Activated naive CD4-positive, alpha-beta T cell treated with Interleukin-2 at 50 U/mL for 16 hours (primary cell): ENCODE results near the gene DUSP12.

Experiments used
- DNase-seq: peaks from one replicate; pipeline ENCODE4 v3.0.0-alpha.2; 2020

DUSP12 gene

GRCh38 chr1:161771973-161772372, 22.4 kb downstream of the DUSP12 start:
- no peak for DNase-seq

DNA sequence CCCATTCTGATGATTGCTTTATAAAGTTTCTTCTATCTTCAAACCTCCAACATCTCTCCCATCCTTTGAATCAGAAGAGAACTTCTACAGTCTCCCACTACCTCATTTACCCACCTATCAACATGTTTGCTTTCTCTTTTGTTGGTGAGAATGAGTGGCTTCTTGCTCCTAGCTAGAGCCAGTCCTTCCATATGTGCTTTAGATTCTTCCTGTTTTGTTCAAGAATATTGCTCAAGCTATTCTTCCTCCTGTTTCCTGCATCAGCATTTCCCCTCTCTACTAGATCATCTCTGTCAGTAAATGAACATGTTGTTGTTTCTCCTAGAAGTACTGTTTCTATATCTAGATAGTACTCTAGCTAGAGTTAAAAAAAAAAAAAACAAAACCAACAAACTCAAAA, 22.8 kb downstream of the DUSP12 start:
- DNase-seq: no peak

DNA sequence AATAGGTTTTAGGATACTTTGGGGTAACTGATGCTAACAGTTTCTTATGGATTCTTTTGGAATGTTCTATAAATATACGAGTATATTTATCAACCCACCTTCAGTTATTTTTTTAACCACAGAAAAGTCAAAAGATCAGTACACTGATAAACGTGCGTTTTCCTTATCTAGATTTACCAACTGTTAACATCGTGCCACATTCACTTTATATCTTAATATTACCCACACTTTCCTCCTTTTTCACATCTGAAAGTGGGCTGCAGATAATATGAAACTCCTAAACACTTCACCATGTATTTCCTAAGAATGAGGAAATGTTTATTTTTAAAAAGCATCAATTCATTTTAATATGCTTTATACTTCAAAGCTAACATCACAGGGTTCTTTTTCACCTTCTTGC, 24.2 kb downstream of the DUSP12 start:
- no peak for DNase-seq

GRCh38 chr1:161777261-161777660, 27.7 kb downstream of the DUSP12 start:
- no peak for DNase-seq

DNA sequence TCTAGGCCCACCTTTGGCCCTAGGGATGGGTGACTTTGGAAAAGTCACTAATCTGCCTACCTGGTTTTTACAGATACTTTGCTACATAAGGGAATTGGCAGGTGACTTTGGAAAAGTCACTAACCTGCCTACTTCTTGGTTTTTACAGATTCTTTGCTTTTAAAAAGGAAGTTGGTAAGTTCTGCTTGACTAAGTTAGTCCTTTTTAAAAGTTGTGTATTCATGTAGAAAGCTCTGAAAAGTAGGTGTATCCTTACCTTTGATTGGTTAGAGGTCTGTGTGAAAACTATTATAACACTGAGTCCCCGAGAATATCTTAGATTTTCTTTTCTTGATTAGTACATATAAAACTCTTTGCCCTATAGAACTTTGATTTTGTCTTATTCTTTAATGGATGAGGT, 28.9 kb downstream of the DUSP12 start:
- no peak for DNase-seq

DNA sequence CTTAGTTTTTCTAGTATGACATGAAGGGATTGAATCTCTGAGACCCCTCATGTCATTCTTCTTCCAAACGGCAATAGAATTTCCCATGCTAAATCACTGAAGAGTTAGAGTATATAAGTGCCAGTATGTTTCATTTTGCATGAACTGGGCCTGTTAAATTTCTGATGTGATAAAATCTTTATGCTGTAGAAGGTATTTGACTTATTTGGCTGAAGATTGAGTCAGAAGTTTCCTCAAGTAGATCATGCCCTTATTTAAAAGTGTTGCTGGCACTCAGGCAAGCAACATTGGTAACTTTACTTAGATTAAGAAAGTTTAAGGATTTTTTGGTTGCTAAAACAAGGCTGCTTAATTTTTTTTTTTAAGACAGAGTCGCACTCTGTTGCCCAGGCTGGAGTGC, 29.8 kb downstream of the DUSP12 start:
- DNase-seq: no peak

DNA sequence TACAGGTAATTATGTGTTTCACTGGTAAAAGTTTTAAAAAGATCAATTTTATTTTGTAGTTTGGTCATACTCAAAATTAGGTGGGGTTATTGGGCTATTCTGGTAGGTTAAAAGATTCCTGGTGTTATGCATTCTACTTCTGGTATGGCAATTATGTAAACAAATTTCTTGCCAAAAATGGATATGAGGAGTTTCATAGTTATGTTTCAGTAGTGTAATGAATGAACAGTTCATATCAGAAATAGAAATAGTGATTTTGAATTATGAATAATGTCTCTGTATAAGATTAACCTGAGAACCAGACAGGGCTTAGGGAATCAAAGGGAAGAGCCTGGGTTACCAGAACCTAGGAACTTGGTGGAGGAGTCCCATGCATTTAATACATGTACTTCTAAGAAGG, 32.4 kb downstream of the DUSP12 start:
- no peak for DNase-seq

DNA sequence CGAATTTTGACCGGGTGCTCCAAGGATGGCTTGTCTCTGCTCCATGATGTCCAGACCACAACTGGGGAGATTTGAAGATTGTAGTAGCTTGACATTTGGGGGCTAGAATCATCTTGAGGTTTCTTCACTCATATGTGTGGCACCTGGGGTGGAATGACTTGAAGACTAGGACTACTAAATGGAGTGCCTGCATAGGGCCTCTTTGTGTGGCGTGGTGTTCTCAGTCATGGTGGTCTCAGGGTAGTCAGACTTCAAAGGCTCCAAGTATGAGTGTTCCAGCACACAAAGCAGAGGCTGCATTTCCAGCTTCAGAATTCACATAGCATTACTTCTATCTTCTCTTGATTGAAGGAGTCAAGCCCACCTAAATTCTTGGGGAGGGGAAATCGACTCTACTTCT, 33.3 kb downstream of the DUSP12 start:
- DNase-seq: no peak

GRCh38 chr1:161784968-161785367, 35.4 kb downstream of the DUSP12 start:
- no peak for DNase-seq

GRCh38 chr1:161787355-161787754, 37.8 kb downstream of the DUSP12 start:
- DNase-seq: no peak

DNA sequence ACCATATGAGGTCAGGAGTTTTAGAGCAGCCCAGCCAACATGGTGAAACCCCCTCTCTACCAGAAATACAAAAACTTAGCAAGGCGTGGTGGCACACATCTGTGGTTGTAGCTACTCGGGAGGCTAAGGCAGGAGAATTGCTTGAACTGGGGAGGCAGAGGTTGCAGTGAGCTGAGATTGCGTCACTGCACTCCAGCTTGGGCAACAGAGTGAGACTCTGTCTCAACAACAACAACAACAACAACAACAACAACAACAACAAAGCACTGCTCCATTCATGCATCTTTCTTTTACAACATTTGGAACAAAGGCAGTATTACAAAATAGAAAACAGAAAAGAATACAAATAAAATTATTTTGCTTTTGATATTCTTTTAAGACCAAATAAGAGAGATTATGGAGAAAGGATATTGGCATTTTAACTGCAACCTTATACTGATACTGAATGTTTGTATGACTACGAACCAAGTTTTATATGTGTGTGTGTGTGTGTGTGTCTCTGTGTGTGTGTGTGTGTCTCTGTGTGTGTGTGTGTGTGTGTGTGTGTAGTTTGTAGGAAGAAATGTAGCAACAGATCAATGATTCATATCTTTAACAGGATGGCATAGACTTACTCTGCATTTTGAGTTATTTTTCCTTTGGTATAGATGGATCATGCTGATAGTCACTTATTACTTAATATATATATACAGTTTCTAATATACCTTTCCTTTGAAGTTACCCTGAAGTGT, 41.2 kb downstream of the DUSP12 start:
- no peak for DNase-seq

DNA sequence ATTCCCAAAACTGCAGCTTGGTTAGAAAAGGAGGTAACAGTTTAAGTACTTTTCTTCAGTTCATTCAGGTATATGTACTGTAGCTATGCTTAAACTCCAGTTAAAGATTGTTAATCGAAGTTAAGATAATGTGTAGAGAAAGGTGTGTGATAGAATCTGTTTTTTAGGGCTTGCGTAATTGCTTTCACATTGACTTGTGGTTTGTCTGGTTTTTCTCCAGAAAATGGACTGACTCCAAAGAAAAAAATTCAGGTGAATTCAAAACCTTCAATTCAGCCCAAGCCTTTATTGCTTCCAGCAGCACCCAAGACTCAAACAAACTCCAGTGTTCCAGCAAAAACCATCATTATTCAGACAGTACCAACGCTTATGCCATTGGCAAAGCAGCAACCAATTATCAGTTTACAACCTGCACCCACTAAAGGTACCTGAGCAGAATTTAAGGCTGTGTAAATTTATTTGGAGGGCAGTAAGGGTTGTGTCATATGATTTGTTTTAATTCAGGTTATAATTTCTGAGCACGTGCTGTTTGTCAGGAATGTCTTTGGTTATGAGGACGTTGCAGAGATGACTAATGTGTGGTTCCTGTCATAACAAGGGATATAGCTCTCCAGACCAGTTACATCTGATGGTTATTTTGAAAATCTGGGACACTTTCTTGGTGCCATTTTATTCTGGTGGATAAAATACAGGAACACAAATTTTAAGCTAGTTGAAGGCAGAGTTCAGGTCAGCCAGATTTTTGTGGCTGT, 42.5 kb downstream of the DUSP12 start:
- DNase-seq: no peak

GRCh38 chr1:161792740-161793139, 43.2 kb downstream of the DUSP12 start:
- no peak for DNase-seq

GRCh38 chr1:161799792-161800191, 50.2 kb downstream of the DUSP12 start:
- no peak for DNase-seq

DNA sequence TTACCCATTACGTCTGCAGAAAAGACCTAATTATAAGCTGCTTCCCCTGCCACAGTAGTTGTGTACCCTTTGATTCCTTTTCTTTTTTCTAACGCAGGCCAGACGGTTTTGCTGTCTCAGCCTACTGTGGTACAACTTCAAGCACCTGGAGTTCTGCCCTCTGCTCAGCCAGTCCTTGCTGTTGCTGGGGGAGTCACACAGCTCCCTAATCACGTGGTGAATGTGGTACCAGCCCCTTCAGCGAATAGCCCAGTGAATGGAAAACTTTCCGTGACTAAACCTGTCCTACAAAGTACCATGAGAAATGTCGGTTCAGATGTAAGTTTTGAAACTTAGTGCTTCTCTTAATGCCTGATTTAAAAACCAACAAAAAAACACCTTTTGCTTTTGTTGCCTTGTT, 52.4 kb downstream of the DUSP12 start:
- no peak for DNase-seq

DNA sequence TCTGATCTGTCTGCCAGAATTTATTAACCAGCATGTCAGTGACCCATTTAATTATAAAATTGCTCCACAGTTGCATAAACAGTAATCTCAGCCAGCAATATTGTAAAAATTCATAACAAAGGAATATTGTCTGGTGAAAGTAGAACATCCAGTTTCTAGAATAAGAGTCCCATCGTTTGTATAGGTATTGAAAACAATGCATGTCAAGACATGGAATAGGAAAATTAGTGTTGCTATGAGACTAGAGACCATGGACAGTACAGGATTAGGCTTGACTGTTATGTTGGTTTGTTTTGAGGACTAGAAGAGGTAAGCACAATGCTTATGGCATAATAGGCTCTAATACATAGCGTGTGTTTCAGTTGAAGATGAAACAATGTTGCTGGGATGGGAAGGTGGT, 53.6 kb downstream of the DUSP12 start:
- no peak for DNase-seq

DNA sequence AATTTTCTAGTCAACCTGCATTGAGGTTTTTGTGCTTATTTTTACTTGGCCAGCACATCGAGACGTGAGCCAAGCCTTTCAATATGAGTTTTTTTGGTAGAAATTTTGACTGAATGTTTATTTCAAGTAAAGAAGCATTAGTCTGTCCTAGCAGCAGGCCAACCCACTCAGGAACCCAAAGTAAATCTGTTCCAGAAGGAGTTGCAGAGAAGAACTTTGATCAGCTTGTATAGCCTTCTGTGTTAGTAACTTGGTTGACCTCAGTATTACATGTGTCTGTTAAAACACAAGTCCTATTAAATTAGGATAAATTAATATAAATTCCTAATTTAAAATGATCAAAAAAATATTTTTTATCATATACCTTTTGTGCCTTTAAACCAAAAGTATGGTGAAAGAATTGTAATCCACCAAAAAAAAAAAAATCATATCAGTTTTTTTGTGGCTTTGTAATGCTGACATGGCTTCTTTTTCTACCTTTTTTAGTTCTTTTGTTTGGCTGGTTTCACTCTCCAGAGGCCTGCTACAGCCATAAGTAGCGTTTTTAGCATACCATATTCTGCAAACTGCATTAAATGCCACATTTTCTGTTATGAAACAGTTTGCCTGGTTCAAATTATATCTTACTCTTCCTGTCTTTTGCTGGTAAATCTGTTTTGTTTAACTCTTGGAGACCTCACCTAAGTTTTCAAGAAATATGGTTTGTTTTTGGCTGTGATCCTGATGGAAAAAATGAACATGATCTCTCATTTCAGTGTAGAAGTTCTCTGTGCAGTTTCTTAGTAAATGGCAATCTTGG, 56.0 kb downstream of the DUSP12 start:
- DNase-seq: no peak
